T-helper 2 cell treated with Interferon-gamma antibody and Interleukin-4, amounts not matched to agents 5 μg/mL and 100 μg/mL, for 36 hours (primary cell): ENCODE measurements around the gene C6orf52.
A peak's percentile ranks its signal among the peaks of the same experiment; 100 is the strongest.
"Not testable (repeated sequence)": the region's sequence is repeated elsewhere in the genome, so short reads cannot be mapped to it uniquely, and the experiment has no call there.

ENCODE experiments used
- DNase-seq: peaks from one replicate; pipeline ENCODE4 v3.0.0; 2021; ENCODE audit warnings: low spot score
- H3K27ac Mint-ChIP-seq: one replicate; pipeline ENCODE4 v1.8.0; 2021; ENCODE audit warnings: mild to moderate bottlenecking, mixed read lengths
- H3K27me3 Mint-ChIP-seq: one replicate; pipeline ENCODE4 v1.8.0; 2021; ENCODE audit warnings: low read depth, mixed read lengths
- H3K36me3 Mint-ChIP-seq: one replicate; pipeline ENCODE4 v1.8.0; 2021; ENCODE audit warnings: low read depth, mixed read lengths
- H3K4me1 Mint-ChIP-seq: one replicate; pipeline ENCODE4 v1.8.0; 2021; ENCODE audit warnings: low read depth, mixed read lengths
- H3K4me3 Mint-ChIP-seq: one replicate; pipeline ENCODE4 v1.8.0; 2022; ENCODE audit warnings: mild to moderate bottlenecking, moderate library complexity, mixed read lengths
- H3K9me3 Mint-ChIP-seq: one replicate; pipeline ENCODE4 v1.8.0; 2021; ENCODE audit warnings: mixed read lengths

C6orf52 gene

DNA sequence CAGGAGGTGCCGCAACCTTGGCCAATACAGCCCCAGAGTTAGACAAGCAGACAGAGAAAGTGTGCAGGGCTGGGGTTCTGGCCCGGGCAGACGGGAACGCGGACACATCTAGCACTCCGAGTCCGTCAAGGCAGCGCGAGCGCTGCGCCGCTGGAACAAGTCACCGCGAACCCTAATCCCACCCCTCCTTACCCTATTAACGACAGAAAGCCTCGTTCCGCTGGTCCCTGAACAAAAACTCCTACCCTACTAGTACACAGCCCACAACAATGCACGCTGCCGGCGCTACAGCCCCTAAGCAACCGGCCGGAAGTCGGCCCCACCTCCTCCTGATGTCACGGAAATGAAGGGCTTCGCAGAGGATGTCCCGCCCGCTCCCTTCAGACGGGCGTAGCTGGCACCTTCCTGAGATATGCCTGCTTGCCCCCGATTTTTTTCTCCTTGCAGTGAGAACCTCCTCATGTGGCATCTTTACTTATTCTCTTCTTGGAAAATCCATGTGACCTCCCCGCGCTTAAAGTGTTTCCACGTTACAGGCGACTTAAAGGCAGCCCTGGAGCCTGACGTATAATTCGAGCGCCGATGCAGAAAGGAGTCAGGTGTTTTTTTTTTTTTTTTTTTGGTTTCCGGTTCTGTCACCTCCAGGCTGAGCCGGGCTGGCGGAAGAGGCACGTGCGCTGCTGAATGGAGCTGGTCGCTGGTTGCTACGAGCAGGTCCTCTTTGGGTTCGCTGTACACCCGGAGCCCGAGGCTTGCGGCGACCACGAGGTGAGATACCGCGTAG is at the start of gene C6orf52, which contains the start of gene PAK1IP1:
C6orf52 (minus strand) TSS at position 315 of the 784 bp plus-strand sequence. CDS start 7,066 bp downstream, outside the sequence.
PAK1IP1 (plus strand) TSS at position 671 of the 784 bp plus-strand sequence; CDS start at position 685, 14 bp downstream.
- Mint-ChIP-seq H3K27me3 (no peaks in the 10 kb centered on the region), H3K9me3 (no peaks in the 10 kb centered on the region), H3K27ac (peak within 1 kb of the TSS; percentile 100), H3K4me1 (peaks cover 26% of the 10 kb centered on the region), H3K36me3 (peaks cover 21% of the 10 kb centered on the region), H3K4me3 (peak within 1 kb of the TSS; percentile 89)
- peak; percentile 91 for DNase-seq

DNA sequence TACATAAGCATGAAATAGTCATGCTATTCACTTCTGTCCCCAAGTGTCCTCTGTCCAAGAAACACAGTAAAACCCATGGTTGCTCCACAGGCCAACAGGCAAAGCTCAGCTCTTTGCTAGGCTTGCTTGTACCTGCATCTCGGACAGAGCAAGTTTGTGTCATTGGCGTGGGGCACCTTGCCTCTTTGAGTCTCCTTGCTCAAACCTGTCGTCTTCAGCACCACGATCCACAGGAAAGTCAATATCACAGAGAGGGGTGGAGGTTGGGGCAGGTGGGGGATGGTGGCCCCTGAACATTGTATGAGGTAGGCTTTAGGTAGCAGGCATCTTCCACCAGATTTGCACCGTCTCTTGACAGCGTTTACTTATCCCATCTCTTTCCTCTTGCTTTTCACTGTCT is 49.1 kb upstream of the C6orf52 start:
- H3K27ac Mint-ChIP-seq: no peak overlapping the region
- H3K4me1 Mint-ChIP-seq: peaks cover 25% of the 10 kb centered on the region
- no peak overlapping the region for H3K4me3 Mint-ChIP-seq
- H3K9me3 Mint-ChIP-seq: no peaks in the 10 kb centered on the region
- H3K36me3 Mint-ChIP-seq: peaks cover 4% of the 10 kb centered on the region
- DNase-seq: no peak
- no peaks in the 10 kb centered on the region for H3K27me3 Mint-ChIP-seq

DNA sequence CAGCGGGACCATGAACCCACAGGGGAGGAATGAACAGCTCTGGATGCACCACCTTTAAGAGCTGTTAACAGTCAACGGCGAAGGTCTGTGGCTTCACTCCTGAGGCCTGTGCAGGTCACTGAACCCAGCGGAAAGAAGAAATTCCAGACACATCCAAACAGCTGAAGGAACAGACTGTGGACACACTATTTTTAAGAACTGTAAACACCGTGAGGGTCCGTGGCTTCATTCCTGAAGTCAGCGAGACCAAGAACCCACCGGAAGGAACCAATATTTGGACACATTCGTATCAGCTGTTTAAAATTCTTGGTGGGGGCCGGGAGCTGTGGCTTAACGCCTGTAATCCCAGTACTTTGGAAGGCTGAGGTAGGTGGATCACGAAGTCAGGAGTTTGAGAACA is 47.8 kb upstream of the C6orf52 start:
- H3K4me1 Mint-ChIP-seq: peaks cover 23% of the 10 kb centered on the region
- H3K27me3 Mint-ChIP-seq: no peaks in the 10 kb centered on the region
- peaks cover 2% of the 10 kb centered on the region for H3K36me3 Mint-ChIP-seq
- no peaks in the 10 kb centered on the region for H3K9me3 Mint-ChIP-seq
- no peak overlapping the region for H3K27ac Mint-ChIP-seq
- no peak overlapping the region for H3K4me3 Mint-ChIP-seq
- DNase-seq: no peak

DNA sequence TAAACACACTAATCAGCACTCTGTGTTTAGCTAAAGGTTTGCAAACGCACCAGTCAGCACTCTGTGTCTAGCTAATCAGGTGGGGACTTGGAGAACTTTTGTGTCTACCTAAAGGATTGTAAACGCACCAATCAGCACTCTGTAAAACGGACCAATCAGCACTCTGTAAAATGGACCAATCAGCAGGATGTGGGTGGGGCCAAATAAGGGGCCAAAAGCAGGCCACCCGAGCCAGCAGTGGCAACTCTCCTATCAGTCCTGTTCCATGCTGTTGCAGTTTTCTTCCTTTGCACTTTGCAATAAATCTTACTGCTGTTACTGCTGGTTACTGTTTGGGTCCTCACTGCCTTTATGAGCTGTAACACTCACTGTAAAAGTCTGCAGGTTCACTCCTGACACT is 47.2 kb upstream of the C6orf52 start:
- H3K27me3 Mint-ChIP-seq, H3K9me3 Mint-ChIP-seq, DNase-seq, H3K27ac Mint-ChIP-seq, H3K4me3 Mint-ChIP-seq, H3K36me3 Mint-ChIP-seq: not testable (repeated sequence)
- peaks cover 18% of the 10 kb centered on the region for H3K4me1 Mint-ChIP-seq

DNA sequence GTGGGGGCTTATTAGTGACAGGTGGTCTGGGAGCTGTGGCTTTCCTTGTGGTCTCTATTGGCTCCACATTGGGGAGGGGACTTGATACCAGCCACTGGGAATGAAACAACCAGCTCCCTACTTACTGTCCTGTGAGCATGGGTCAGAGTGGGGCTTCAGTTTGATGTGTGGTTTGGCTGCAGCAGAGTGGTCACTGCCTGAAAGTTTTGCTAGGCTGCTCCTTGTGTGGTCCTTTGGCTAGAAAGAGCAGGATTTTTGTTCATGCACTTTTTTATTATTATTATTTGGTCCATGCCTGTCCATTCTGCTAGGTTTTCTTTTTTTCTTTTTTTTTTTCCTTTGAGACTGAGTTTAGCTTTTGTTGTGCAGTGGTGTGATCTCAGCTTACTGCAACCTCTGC is 45.6 kb upstream of the C6orf52 start:
- DNase-seq: no peak
- no peaks in the 10 kb centered on the region for H3K9me3 Mint-ChIP-seq
- H3K36me3 Mint-ChIP-seq: peaks cover 2% of the 10 kb centered on the region
- H3K4me1 Mint-ChIP-seq: peaks cover 4% of the 10 kb centered on the region
- H3K27me3 Mint-ChIP-seq: no peaks in the 10 kb centered on the region
- no peak overlapping the region for H3K4me3 Mint-ChIP-seq
- no peak overlapping the region for H3K27ac Mint-ChIP-seq

DNA sequence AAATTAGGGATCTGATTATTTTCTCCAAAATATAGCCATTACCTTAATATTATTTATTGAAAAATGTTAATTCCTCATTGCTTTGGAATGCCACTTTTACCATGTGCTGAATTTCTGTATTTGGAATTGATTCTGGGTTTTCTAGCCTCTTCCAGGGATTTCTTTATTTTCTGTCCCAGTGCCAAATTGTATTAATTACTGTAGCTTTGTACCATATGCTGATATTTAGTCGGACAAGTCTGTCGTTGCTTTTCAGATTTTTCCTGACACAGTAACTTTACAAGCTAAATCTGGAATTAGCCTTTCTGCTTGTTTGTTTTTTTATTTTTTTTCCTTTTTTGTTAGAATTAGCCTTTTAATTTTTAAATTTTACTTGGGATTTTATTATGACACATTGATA is 42.3 kb upstream of the C6orf52 start:
- H3K4me3 Mint-ChIP-seq: no peak overlapping the region
- H3K27me3 Mint-ChIP-seq: no peaks in the 10 kb centered on the region
- H3K4me1 Mint-ChIP-seq: no peaks in the 10 kb centered on the region
- H3K27ac Mint-ChIP-seq: no peak overlapping the region
- no peak for DNase-seq
- H3K36me3 Mint-ChIP-seq: peaks cover 12% of the 10 kb centered on the region
- H3K9me3 Mint-ChIP-seq: no peaks in the 10 kb centered on the region

DNA sequence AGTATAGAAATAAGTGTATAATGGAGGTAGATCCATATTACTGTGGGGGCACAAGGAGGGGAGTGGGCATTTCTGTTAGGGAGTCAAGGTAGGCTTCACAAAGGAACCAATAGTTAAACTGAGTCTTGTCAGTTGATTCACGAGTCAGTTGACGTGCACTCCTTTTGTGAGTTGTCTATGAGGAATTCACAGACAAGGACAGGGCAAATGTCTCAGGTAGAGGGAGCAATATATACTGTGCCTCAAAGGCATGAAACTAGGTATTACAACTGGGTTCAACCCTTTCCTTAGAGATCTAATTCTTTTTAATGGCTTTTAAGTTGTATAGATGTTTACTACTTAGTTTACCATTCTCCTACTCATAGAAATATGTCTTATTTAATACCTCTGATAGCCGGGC is 39.4 kb upstream of the C6orf52 start:
- no peaks in the 10 kb centered on the region for H3K4me1 Mint-ChIP-seq
- H3K4me3 Mint-ChIP-seq: no peak overlapping the region
- no peak for DNase-seq
- no peak overlapping the region for H3K27ac Mint-ChIP-seq
- no peaks in the 10 kb centered on the region for H3K27me3 Mint-ChIP-seq
- peaks cover 17% of the 10 kb centered on the region for H3K36me3 Mint-ChIP-seq
- no peaks in the 10 kb centered on the region for H3K9me3 Mint-ChIP-seq

DNA sequence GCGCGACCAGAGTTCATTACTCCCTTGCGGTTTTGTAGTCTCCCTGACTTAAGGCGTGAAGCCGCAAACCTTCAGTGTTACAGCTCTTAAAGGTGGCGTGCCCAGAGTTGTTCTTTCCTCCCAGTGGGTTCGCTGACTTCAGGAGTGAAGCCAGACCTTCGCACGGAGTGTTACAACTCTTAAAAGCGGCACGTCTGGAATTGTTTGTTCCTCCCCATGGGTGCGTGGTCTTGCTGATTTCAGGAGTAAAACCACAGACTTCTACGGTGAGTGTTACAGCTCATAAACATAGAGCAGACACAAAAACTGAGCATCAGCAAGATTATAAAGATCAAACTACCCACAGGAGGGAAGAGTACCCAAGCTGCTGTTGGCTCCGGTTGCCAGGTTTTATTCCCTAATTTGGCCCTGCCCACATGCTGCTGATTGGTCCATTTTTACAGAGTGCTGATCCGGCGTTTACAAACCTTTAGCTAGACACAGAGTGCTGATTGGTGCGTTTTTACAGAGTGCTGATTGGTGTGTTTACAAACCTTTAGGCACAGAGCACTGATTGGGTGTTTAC is 38.8 kb upstream of the C6orf52 start:
- Mint-ChIP-seq H3K27ac (no peak overlapping the region), H3K4me3 (no peak overlapping the region), H3K27me3 (no peaks in the 10 kb centered on the region), H3K36me3 (peaks cover 17% of the 10 kb centered on the region), H3K9me3 (no peaks in the 10 kb centered on the region), H3K4me1 (no peaks in the 10 kb centered on the region)
- DNase-seq: no peak

DNA sequence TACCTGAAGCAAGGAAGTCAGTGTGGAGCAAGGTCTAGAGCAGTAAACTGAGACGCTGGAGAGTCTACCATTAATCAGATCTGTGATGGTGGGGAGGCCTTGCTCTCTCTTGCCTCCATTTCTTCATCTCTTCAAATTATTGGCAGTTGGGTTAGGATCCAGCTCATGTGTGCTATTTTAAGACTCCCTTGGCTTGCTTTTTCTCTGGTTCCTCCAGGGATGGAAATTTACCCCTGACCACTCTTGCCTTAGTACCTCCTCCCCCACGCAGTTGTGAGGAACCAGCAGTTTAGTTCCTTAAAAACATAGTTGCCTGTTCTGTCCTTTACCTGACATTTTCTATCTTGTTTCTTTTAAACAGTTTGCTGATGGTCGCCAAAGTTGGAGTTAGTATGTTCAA is 35.8 kb upstream of the C6orf52 start:
- Mint-ChIP-seq H3K4me1 (peaks cover 5% of the 10 kb centered on the region), H3K27me3 (no peaks in the 10 kb centered on the region), H3K9me3 (no peaks in the 10 kb centered on the region), H3K27ac (no peak overlapping the region), H3K36me3 (peaks cover 33% of the 10 kb centered on the region), H3K4me3 (no peak overlapping the region)
- no peak for DNase-seq

DNA sequence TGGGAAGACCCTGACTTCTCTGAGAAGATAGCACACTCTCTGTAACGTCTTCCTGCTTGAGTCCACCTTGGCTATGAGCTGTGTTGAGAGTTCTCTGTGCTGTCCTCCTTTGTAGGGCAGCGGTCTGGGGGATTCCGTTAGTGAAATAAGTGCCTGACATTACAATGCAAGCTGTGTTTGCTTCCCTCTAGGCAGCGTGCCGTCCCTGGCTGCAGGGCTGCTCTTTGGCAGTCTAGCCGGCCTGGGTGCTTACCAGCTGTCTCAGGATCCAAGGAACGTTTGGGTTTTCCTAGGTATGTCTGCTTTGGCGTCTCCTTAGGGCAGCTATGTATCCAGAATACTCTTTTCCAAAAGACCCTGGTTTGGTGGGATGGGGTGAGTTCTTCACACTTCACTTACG is 31.3 kb upstream of the C6orf52 start:
- Mint-ChIP-seq H3K36me3 (peaks cover 24% of the 10 kb centered on the region), H3K4me1 (peaks cover 36% of the 10 kb centered on the region), H3K4me3 (no peak overlapping the region), H3K27ac (no peak overlapping the region), H3K9me3 (no peaks in the 10 kb centered on the region), H3K27me3 (no peaks in the 10 kb centered on the region)
- no peak for DNase-seq

DNA sequence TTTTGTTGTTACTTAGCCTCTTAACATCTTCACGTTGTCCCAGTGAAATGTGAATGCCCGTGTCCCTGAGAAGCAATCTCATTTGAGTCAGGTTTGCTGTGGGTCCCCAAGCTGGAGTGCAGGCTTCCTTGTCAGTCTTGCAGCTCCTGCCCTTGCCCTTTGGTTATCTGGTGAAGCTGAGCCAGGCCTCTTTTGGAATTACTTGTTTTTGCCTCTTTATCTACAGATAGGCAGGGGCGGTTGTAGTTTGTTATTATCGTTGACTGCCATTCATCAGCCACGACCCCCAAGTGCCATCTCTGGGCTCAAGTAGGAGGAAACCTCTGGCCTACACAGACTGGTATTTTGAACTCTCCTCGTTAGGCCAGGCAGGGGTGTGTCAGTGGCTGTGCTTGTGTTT is 30.6 kb upstream of the C6orf52 start:
- H3K4me1 Mint-ChIP-seq: peaks cover 36% of the 10 kb centered on the region
- DNase-seq: no peak
- H3K4me3 Mint-ChIP-seq: peak overlapping the region; percentile 31
- H3K36me3 Mint-ChIP-seq: peaks cover 19% of the 10 kb centered on the region
- no peaks in the 10 kb centered on the region for H3K27me3 Mint-ChIP-seq
- peak overlapping the region; percentile 46 for H3K27ac Mint-ChIP-seq
- no peaks in the 10 kb centered on the region for H3K9me3 Mint-ChIP-seq

DNA sequence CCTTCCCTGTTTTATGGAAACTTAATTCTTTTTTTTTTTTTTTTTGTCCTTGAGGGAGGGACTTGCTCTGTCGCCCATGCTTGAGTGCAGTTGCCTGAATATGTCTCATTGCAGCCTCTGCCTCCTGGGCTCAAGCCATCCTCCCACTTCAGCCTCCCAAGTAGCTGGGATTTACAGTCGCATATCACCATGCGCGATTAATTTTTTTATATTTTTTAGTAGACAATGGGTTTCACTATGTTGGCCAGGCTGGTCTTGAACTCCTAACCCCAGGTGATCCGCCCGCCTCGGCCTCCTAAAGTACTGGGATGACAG is 29.1 kb upstream of the C6orf52 start:
- peaks cover 24% of the 10 kb centered on the region for H3K36me3 Mint-ChIP-seq
- no peaks in the 10 kb centered on the region for H3K27me3 Mint-ChIP-seq
- peaks cover 44% of the 10 kb centered on the region for H3K4me1 Mint-ChIP-seq
- DNase-seq: no peak
- H3K4me3 Mint-ChIP-seq: peak overlapping the region; percentile 97
- peaks cover 10% of the 10 kb centered on the region for H3K9me3 Mint-ChIP-seq
- H3K27ac Mint-ChIP-seq: peak overlapping the region; percentile 91

DNA sequence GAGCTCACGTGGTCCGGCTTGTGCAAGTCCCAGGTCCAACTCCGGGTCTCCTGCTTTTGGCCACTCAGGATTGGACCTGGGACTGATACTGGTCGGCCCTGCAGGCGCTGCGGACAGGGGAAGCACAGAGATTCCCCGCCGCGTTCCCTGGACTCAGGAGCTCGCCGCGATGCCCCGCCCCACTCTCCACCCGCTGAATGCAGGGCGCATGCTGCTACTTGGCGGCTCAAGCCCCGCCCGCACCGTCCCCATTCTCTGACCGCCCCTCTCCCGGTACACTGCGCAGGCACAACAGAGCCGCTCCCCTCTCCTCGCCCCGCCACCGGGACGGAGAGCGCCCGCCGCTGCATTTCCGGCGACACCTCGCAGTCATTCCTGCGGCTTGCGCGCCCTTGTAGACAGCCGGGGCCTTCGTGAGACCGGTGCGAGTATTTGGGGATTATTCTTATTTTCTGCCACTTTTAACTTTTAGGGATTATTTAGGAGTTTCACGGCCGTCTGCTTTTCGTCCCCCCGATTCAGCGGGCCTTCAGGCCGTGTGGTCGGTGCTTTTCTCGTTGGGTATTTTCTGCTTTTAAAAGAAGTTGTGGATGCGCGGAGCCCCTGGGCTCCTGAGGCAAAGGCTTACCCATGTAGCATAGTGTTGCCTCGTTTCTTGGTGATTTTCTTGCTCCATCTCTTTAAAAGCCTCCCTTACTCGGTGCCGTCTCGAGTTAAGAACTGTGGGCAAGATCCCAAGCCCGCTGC is 28.6 kb upstream of the C6orf52 start, which contains the start of gene TMEM14C:
TMEM14C (plus strand) TSS at position 251 of the 747 bp plus-strand sequence. CDS start 1,544 bp downstream, outside the sequence.
- DNase-seq: peak; percentile 95
- no peaks in the 10 kb centered on the region for H3K27me3 Mint-ChIP-seq
- peak within 1 kb of the TSS; percentile 91 for H3K27ac Mint-ChIP-seq
- H3K4me1 Mint-ChIP-seq: peaks cover 44% of the 10 kb centered on the region
- H3K36me3 Mint-ChIP-seq: peaks cover 24% of the 10 kb centered on the region
- H3K9me3 Mint-ChIP-seq: peaks cover 13% of the 10 kb centered on the region
- H3K4me3 Mint-ChIP-seq: peak within 1 kb of the TSS; percentile 97

DNA sequence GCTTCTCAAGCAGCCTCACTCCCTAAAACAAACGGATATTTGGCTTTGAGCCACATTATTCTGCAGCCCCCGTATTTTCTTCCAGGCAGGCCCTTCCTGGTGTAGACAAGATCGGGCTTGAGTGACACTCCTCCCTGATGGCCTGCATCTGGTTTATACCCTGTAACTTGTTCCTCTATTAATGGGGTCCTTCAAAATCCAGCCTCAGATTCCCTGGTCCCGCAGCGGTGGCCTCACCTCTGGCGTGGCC is 28.1 kb upstream of the C6orf52 start:
- Mint-ChIP-seq H3K4me1 (peaks cover 44% of the 10 kb centered on the region), H3K9me3 (peaks cover 16% of the 10 kb centered on the region), H3K4me3 (peak overlapping the region; percentile 97), H3K27ac (peak overlapping the region; percentile 91), H3K36me3 (peaks cover 22% of the 10 kb centered on the region), H3K27me3 (no peaks in the 10 kb centered on the region)
- no peak for DNase-seq
